NCI-H345 (cell line): ENCODE measurements around the gene AQP9.
"Not testable (repeated sequence)": the region's sequence is repeated elsewhere in the genome, so short reads cannot be mapped to it uniquely, and the experiment has no call there.

Source experiments
- DNase-seq: peaks from one replicate; lab custom pipeline; 2025; lab: John Stamatoyannopoulos, UW

AQP9 gene, protein sequence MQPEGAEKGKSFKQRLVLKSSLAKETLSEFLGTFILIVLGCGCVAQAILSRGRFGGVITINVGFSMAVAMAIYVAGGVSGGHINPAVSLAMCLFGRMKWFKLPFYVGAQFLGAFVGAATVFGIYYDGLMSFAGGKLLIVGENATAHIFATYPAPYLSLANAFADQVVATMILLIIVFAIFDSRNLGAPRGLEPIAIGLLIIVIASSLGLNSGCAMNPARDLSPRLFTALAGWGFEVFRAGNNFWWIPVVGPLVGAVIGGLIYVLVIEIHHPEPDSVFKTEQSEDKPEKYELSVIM

DNA sequence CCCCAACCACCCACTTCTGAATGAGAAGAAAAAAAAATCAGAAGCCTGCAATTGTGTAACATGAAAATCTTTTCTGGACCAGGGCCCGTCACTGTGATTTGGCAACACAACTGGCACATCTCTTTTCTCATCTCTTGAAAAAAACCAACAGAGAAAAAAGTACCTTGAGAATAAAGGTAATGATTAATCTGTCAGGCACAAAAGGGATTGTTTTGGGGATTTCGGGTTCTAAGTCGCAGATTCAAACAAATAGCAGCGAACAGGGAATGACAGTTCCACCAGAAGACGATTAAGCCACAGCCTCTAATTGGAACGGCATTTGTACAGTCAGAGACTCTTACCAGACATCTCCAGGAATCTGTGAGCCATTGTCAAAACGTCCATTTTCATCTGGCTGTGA lies at the start of gene AQP9:
AQP9 (plus strand) TSS at position 276 of the 400 bp plus-strand sequence. CDS start 185 bp downstream, outside the sequence.
- DNase-seq: no peak

DNA sequence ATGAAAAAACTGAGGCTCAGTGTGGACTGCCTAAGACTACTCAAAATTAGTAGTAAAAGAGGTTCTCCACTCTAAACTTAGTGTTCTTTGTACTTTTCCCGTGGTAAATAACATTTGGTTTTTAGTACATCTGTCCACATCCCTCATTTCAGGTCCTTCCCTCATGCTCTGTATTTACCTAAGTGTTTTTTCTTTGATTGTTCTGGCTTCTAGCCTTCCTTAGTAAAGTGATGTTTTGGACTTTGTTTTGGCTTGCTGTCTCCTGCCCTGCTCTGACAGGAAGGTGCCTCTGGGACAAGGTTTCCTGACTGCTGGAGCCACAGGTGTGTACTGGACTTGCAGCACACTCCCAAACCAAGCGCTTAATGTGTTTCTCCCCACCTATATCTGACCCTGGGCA lies 42.8 kb upstream of the AQP9 start:
- no peak for DNase-seq

DNA sequence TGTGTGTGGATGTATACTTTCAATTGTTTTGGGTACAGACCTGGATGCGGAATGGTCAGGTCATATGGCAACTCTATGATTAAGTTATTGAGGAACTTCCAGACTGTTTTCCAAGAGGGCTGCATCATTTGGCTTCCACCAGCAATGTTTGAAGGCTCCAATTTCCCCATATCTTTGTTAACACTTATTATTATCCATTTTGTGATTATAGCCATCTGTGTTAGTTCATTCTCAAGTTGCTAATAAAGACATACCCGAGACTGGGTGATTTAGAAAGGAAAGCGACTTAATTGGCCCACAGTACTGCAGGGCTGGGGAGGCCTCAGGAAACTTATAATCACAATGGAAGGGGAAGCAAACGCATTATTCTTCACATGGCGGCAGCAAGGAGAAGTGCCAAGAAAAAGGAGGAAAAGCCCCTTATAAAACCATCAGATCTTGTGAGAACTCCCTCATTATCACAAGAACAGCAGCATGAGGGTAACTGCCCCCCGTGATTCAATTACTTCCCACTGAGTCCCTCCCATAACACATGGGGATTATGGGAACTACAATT lies 41.6 kb upstream of the AQP9 start:
- no peak for DNase-seq

DNA sequence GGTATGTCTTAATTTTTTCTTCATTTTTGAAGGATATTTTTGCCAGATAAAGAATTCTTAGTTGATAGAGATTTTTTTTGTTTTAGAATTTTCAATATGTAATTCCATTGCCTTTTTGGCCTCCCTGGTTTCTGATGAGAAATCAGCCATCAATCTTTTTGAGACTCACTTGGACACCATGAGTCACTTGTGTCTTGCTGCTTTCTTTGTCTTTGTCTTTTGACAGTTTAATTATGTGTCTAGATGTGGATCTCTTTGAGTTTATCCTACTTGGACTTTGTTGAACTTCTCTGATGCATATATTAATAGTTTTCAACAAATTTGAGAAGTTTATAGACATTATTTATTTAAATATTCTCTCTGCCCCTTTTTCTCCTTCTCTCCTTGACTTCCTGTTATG lies 34.7 kb upstream of the AQP9 start:
- no peak for DNase-seq

DNA sequence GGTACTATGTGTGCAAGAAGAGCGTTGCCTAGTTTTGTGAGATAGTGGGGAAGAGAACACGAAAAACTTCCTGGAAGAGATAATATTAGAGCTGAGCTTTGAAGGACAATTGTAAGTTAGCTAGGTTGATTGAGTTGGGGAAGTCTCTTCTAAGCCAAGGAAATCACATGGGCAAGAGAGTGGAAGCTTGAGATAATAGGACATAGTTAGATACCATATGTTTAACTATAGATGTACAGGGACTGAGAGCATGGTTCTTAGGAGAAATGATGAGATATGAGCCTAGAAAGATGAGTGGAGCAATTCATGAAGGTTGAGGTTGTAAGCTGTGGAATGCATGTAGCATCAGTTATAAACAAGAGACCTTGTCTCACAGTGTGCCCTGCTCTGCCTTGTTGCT lies 30.1 kb upstream of the AQP9 start:
- no peak for DNase-seq

DNA sequence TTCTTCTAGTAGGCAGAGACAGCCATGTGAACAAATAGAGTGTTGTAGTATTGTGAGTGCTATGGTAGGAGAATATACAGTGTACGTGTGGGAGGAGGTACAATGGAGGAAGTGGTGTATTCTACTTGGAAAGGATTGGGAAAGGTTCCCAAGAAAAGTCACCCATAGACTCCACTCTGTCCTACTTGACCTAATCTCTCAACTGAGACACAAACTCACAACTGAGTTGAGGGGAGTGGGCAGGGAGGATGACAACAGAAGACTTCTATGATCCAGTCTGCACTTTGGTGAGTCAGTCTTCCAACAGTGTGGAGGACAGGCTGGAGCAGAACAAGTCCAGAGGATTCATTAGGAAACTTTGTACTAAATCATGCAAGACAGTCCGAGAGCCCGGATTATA lies 28.8 kb upstream of the AQP9 start:
- no peak for DNase-seq

DNA sequence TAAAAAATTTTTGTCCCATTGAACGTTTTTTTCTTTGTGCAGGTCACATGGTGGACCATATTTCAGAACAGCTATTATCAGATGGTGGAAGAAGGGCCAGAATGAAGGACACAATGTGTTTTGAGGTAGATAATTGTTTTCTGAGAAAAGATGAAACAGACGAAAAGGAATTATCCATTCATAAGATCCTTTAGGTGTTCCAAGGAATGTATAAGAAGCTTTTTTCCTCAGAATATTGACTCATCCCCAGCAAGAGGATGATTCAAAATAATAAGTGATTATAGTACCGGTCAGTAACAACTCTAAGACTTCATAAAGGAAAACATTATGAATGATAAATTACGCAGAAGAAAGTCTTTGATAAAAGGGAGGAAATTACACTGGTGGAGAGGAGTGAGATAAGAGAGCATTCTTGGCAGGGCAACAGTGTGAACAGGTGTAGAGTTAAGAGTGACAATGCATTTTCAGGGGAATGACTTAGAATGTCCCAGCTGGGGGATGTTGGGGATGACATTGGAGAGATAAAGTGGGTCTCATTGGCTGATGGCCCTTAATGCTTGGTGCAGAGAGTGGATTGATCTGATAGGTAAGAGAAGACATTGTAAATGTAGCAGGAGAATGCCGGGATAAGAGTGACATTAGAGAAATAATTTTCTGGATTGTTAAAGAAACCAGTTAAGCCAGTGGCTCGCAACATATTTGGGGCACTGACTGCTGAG lies 27.0 kb upstream of the AQP9 start:
- DNase-seq: no peak

DNA sequence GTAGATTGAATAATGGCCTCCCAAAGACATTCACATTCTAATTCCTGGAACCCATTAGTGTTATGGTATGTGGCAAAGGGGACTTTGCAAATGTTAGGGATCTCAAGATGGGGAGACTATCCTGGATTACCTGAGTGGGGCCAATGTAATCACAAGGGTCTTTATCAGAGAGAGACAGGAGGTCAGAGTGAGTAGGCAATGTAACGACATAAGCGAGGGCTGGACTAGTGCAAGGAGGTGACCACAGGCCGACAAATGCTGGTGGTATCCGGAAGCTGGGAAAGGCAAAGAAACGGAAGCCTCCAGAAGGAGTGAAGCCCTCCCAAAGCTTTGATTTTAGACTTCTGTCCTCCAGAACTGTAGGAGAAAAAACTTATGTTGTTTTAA lies 26.5 kb upstream of the AQP9 start:
- DNase-seq: no peak

DNA sequence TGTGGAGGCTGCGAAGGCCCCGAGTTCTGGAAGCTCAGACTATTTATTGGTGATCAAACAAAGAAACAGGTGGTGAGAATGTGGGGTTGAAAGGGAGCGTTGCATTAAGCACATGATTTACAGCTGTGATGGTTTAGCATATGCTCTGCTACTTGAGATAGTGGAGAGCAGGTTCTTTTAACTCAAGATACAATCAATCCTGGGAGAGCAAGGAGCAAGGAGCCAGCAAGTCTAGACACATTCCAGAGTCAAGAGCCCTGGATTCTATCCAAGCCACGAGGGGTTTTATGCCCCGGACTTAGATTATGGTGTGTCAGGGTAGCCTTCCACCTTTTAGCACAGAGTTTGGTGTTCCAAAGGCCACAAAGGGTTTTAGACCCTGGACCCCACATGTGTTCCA lies 24.8 kb upstream of the AQP9 start:
- DNase-seq: not testable (repeated sequence)

DNA sequence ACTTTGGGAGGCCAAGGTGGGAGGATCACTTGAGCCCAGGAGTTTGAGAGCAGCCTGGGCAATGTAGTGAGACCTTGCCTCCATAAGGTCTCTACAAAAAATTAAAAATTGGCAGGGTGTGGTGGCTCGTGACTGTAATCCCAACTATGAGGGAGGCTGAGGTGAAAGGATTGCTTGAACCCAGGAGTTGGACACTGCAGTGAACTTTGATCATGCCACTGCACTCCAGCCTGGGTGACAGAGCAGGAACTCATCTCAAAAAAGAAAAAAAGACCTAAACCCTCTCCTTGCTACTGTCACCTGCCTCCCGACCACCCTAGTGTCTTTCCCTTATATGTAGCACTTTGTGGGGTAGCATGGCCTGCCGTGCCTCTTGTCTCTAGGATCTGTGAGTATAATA lies 23.8 kb upstream of the AQP9 start:
- no peak for DNase-seq

DNA sequence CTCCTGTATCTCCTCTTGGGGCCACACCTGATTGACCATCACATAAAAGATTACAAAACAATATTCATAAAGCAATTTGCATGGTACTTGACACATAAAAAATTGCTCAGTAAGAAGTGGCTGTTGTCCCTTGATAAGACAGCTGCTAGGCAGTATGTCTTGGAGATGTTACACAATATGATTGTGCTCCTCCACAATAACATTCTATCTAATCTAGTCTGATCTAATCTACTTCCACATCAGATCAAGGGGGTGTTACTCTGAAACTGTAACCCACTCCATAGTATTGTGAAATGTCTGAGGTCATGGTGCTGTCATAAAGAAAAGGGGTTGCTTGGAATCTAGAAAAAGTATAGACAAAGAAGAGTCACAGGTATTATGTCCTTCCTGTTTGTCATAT lies 23.4 kb upstream of the AQP9 start:
- no peak for DNase-seq

DNA sequence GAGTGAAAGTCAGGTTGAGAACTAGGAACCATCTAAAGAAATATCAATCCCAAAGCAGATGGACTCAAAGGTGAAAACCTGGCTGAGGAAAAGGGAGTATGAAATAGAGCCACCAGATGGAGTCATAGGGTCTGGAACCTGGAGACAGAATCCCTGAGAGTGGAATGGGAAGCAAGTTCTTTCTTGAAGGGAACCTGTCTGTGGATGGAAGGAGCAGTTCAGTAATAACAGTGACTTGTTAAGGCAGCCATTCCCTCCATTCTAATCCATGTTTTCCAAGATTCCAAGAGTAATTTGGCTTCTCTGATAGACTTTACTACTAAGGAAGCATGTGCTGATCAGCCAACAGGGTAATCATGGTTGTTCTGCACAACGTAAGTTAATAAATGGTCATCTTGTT lies 22.5 kb upstream of the AQP9 start:
- no peak for DNase-seq

DNA sequence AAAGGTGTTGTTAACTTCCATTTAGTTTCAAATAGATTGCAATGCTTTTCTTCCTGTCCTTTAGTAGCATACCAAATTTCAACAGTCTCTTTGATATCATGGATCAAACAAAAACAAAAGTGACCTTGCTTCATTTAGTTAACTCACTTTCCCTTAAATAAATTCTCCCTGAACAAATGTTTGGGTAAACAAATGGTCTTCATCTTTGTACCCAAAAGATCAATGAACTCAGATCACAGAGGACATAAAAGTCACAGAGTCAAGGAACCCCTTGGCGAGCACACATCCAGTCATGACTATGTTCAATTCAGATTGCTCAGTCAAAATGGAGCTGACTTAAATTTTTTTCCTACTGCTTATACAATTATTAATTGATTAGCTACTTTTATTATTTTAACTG lies 20.6 kb upstream of the AQP9 start:
- DNase-seq: no peak

DNA sequence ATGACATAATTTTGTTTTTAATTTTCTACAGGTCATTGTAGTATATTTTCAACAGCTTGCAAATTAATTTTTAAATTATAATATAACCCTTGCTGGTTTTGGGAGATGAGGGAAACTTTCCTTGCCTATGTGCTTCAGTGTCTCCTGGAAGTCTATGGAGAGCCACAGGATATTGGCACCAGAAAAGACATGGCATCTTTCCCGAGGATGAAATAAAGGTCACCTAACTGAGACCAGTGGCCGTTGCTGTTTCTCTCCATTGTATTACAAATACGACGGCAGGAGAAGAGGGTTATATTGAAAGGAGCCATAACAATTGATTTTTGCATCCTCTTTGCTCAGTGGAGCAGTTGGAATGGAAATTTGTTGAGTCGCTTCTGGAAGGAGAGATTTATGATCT lies 19.9 kb upstream of the AQP9 start:
- DNase-seq: no peak

DNA sequence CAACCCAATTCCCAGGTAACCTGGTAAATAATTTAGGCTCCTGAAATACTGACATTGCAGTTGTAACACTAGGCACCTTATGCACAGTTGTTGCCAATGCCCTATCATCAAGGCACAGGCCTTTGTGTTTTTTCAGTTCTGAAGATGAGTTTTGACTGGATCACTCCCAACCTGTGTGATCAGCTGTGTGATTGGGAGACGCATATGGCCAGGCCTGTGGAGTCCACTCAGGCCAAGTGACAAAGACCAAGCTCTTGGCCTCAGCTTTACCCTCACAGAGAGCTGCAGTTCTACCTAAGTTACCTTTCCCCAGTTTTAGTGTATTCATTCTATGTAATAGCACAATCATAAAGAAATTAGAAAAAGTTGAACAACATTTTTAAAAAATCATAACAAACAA lies 19.2 kb upstream of the AQP9 start:
- DNase-seq: no peak

DNA sequence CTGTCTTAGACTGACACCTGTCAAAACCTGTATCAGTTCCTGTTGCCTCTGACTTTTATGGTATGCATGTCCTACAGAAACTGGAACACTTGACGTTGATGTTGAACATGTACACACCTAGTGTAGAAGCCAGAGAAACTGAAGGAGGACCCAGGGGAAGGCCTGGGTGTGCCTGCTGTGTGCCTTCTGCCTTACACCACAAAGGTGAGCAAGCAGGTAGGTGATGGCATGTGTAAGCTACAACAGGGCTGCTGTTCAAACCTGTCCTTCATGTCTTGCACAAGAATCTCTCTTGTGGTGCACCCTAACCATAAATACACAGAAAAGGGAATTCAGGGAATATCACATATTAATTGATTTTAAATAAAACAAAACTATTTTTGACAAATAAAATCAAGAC lies 13.6 kb upstream of the AQP9 start:
- DNase-seq: no peak

DNA sequence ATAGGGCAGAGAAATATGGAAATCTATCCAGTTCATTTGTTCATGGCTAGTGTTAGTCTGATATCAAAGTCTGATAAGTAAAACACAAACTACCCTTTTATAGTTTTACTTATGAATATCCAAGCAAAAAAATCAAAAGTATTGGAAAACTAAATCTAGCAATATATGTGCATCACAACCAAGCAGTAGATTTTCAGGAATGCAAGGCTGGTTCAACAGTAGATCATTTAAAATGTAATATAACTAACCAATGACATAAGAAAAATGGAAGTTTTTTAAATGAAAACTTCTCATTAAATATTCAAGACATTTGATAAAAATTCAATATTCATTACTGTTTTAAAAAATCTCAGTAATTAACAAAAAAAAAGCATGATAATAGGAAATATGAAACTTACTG lies 12.8 kb upstream of the AQP9 start:
- DNase-seq: no peak

DNA sequence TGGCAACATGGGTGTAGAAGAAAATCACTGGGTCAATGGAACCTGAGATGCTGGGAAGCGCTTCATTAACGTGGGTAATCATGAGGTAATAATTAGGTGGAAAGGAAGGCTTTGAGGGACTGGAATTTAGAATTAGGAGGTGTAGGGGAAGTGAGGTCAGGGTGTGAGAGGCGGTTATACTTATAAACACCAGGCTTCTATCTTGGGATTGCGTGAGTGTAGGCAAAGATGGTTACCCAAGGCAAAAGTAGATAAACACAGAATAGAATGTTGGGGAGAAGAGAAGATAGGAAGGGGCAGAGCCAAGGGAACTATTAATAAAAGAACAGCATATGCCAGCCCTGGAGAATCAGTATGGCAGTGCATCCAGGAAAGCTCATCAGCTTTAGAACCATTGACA lies 3.3 kb upstream of the AQP9 start:
- DNase-seq: no peak

DNA sequence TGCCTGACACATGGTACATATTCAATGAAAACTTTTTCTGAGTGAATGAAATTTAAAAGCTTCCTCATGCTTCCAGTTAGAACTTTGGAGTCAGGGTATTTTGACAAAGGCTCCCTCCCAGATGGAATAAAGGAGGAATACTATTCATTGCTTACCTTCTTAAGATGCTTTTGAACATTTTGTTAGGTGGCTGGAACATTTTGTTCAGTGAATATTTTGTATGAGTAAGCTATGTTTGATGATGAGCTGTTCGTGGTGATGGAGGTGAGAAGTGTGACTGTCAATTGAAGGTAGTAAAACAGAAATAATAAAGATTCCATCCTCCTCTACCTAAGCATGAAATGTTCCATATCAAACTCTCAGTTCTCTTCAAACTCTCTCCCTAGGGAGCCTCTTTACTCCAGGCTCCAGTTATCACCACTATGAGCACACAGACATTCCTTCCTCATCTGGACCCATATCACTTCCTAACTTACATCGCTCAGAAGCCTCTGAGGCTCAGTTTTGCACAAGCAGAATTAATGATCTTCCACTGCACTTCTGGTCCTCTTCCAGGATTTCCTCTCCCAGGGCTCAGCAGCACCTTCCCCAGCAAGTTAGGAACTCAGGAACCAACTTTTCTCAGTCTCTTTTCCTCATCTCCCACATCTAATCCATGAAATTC lies 2.5 kb upstream of the AQP9 start:
- DNase-seq: no peak

DNA sequence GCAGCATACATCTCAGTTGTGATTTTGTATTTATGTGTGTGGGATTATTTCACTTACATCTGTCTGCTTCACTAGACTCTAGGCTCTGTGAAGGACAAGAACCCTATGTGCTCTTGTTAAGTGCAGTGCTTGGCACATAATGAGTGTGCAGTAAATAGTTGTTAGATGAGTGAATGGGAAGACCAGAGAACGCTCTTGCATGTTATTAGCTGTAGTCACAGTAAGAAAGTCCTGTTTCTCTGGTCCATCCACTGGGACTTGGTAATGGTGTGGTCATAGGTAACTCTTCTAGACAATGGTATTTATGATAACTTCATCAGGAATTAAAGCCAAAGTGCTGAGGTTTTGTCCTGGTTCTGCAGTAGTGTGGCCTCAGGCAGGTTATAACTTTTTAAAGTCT lies 1.4 kb upstream of the AQP9 start:
- no peak for DNase-seq

DNA sequence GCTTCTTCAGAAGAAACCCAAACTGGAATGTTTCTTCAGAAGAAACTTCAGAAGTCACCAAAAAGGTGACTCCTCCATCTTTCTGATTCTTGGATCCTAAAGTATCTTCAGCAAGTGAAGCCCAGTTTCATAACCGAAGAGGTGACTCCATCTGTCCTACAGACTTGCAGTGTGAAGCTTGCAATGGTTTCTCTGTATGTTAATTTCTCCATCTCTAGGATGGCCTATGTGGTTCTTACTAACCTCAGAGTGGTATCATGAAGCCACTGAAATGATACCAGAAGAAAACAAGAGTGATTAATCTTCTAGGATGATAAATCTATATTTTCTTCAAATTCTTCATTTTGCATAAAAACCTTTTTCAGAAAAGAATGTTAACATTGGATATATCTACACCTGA lies 495 bp upstream of the AQP9 start:
- no peak for DNase-seq

DNA sequence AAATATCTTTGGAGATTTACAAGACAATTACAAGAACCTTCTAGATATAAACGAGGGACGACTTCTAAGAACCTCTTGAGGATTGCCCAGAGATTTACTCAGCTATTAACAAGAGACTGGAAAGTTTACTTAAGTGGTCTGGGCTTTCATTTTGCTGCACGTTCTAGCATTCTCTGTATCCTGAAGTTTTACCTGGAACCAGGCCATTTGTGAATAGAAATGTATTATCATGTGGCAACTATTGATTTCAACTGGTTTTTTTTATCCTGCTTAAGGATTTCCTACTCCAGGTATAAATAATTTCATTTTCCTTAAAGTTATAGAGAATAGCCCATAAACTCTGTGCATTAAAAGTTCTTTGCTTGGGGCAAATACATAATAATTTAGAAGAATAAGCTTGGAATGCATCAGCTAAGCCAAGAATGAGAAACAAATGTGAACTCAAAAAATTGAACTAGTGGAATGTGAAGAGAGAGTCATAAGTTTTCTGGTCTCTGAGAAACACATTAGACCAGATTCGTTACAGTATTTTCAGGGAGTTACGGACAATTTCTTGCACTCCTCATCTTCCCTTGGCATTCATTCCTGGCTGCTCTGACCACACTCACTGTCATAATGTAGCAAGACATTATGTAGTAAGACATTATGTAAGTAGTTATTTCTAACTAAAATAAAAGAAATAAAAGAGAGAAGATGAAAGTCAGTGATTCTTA lies 1.3 kb downstream of the AQP9 start:
- no peak for DNase-seq
